ENCODE measurements around the gene BLID. TPM values are rescaled to one million over a fixed set of nuclear protein-coding genes. Genes with fewer than 3 reads are reported as not detected.

Gene BLID
- total and polyA plus RNA-seq, 10 of the 15 experiments (the other 5 are each of a cell fraction or from before 2014, with no cell fraction given), result not detected

GRCh38 chr11:122096272-122097112, 19.5 kb downstream of the BLID start (continued):
- TF ChIP-seq CUX1 (IDR thresholded peaks at IDR 0.05; ENCODE audit: insufficient replicate concordance, low read depth, low read length), result no peak
- TF ChIP-seq CEBPB (IDR thresholded peaks at IDR 0.05; ENCODE audit: borderline replicate concordance in 1 of 2, low read depth in 2 of 2, low read length in 2 of 2), result no peak
- no peak for TF ChIP-seq YBX1 (IDR thresholded peaks at IDR 0.05)
- TF ChIP-seq ETV6 (conservative IDR thresholded peaks at IDR 0.05 in 1 of 2, IDR thresholded peaks at IDR 0.05 in 1 of 2; ENCODE audit: borderline replicate concordance in 1 of 2, low read depth in 1 of 2), result no peak
- no peak for TF ChIP-seq TAF1 (IDR thresholded peaks at IDR 0.05; ENCODE audit: borderline replicate concordance, low read depth, low read length)
- no peak for TF ChIP-seq CREB1 (IDR thresholded peaks at IDR 0.05; ENCODE audit: low read depth)
- TF ChIP-seq ZNF384 (IDR thresholded peaks at IDR 0.05; ENCODE audit: borderline replicate concordance, low read depth, low read length), result no peak
- TF ChIP-seq ZBTB33 (IDR thresholded peaks at IDR 0.05), result no peak
- TF ChIP-seq RUNX3 (IDR thresholded peaks at IDR 0.05; ENCODE audit: low read length), result no peak
- no peak for TF ChIP-seq NFXL1 (IDR thresholded peaks at IDR 0.05; ENCODE audit: borderline replicate concordance)
